ENCODE measurements around the gene HEXIM2.
"Not testable (repeated sequence)": the region's sequence is repeated elsewhere in the genome, so short reads cannot be mapped to it uniquely, and the experiment has no call there.

The HEXIM2 gene, protein sequence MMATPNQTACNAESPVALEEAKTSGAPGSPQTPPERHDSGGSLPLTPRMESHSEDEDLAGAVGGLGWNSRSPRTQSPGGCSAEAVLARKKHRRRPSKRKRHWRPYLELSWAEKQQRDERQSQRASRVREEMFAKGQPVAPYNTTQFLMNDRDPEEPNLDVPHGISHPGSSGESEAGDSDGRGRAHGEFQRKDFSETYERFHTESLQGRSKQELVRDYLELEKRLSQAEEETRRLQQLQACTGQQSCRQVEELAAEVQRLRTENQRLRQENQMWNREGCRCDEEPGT

DNA sequence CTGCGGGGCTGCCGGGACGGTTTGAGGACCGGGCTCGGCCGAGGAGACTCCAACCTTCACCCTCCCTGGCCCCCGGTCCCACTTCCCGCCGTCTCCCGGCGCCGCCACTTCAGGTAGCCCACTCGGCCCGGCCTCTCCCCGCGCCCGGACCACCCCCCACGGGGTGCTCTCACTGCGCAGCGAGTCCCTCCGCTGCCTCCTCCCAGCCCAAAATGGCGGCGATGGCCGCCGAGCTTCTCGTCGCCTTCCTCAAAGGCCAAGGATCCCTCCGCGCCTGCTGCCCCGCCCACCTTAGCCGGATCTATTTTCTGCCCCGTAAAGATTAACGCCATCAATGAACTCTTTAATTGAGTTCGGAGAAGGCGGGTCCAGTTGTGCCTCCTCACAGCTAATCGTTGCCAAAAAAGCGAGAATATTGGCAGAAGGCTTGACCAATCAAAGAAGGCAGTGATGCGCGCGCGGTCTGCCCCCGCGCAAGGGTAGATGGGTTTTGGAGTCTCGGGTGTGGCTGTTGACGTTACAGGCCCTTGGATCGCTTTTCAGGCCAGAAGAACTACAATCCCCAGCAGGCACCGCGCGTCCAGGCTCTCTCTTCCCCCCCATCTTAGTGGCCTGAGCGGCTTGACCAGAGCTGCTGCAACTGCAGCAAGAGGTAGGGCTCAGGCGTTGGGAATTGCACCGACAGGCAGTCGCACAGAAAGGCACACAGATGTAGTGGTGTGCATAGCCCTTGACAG lies at the start of gene HEXIM2:
Gene HEXIM2, plus strand, starts transcription at position 588 of the 737 bp plus-strand sequence. CDS start 919 bp downstream, outside the sequence.
- peak; percentile 94 to 98 for DNase-seq (ENCODE audit: low read depth in 2 of 2)

DNA sequence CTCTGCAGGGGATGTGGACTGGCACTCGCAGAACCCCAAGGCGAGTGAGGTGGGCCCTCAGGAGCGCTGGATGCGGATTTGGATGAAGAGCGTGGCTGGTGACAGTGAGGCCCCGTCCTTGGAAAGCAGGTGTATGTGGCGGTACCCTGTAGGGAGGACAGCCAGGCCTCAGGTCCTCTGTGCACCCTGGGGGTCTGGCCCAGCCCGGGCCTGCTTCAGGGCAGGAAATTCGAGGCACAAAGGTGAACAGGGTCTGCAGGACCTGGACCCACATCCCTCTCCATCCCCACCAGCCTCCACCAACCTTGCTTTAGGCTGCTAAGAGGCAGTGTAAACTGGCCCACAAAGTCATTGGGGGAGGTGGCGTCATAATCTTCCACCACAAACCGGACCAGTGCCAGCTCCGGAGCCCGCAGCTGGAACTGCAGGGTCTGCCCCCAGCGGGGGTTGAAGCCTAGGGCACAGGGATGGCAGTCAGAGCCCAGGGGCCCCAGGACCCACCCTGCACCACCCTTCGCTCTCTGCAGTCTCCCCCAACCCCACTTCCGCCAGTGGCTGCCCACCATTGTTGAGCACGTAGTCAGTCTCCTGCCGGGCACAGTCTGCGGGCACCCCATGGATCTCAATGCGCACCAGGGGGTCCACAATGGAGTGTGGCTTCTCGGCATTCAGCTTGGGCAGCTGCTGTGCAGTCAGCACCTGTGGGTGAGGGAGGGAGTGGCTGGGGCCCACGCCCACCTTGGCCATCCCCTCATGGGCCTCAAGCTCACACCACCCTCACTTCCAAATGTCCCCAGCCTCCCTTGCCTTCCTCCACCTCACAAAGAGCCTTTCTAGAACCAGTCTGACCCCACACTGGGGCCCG lies 48.9 kb upstream of the HEXIM2 start:
- DNase-seq (ENCODE audit: low read depth in 2 of 2) = no peak

DNA sequence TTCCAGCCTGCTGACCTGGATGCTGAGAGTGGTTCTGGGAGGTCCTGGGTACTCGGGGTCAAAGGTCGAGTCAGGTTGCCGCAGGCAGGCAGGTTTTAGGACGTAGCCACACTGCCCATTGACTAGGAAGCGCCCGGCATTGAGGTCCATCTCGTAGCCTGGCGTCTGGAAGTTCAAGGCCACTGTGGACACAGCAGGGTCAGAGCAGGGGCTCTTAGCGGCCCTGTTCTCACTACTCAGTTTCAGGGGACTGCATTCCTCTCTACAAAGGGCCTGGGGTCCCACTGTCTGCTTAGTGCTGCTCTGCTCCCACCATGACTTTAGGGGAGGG lies 48.3 kb upstream of the HEXIM2 start:
- DNase-seq (ENCODE audit: low read depth in 2 of 2) = no peak

DNA sequence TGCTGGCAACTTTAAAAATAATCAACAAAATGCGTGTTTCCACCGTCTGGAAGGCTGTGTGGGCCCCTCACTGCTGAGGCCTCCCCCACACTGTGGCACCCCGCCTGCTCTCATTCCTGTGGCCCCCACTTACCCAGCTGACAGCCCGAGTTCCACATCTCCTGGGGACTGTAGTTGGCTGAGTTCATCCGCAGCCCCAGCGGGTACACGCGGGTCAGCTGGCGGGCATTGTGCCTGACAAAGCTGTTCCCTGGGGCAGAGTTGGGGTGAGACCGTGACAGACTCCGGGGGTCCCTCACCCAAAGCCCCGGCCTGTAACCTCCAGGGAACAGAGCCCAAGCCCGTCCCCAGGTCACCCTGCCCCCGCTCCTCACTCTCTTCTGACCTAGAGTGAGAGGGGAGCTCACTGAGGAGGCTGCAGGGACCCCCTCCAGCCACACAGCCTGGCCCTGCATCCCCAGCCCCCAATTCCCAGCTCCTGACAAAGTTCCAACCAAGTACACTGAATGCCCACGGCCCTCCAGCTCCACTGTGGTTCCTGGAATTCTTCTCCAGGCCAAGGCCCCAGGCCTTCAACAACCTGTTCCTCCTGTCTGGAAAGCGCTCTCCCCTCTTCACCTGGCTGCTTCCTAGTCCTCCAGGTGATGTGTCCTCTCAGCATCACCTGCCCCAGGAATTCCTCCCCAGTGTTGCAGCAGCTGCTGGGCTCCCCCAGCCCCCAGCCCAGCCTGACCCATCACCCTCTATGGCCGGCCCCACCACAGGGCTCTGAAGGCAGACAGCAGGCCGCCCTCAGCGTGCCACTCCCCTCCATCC lies 47.4 kb upstream of the HEXIM2 start:
- DNase-seq (ENCODE audit: low read depth in 2 of 2) = no peak

DNA sequence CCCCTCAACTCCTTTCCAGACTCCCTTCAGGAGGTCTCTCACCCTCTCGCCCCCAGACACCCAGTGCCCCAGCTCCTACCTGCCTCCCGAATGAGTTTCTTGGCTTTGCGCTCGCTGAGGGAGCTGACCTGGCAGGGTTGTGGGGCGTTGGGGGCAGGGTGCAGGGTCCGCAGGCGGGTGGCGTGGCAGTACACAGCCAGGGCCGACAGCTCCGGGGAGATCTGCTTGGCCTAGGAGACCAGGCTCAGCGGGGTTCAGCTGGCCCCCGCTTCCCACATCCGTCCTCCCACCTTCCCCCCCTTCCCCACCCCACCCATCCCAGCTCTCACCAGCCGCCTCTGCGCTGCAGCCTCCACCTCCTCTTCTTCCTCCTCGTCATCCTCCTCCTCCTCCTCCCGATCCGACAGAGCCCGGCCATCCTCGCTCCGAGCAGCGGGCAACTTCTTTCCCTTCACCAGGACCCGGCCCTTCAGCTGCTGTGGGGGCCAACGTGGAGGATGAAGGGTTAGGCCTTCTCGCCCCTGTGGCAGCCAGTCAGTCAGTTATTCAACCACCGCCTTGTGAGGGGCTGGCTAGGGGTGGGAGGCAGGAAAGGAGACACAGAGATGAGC lies 46.6 kb upstream of the HEXIM2 start:
- DNase-seq (ENCODE audit: low read depth in 2 of 2) = no peak

DNA sequence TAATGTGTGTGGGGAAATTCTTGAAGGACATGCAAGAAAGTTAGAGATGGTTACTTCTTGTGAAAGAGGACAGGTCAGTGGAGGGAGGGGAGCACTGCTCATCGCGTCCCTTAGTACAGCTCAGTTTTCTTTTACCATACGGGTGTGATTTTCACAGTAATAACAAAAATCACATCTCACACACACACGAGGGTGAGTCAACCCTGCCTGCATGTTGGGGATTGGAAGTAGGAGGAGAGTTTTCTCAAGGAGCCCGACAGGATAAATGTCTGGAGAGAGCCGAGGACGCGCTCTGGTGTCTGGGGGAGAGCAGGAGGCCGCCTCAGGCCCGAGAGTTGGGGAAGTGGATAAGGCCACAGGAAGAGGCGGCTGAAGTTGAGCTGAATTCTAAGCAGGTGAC lies 45.8 kb upstream of the HEXIM2 start:
- no peak for DNase-seq (ENCODE audit: low read depth in 2 of 2)

DNA sequence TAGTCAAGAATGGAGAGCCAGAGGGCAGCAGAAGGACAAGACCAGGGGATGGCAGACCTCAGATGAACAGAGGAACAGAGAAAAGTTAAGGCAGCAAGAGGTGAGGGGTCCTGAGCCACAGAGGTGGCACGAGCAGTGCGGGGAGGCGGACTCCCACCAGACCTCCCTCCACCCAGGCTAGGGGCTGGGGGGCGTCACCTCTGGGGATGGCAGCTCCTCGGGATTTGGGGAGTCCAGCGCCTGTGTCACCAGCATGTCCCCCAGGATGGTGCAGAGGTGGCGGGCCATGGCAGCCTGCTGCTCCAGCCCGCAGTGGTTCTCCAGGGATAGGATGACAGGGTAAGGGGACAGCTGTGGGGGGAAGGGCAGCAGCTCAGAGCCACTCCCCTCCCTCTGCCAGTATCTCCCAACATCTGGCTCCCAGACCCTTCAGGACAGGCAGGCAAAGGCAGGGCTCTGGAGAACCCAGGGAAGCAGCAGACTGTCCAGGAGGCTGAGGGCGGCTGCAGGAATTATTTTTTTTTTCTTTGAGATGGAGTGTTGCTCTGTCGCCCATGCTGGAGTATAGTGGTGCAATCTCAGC lies 45.1 kb upstream of the HEXIM2 start:
- DNase-seq (ENCODE audit: low read depth in 2 of 2) = no peak

DNA sequence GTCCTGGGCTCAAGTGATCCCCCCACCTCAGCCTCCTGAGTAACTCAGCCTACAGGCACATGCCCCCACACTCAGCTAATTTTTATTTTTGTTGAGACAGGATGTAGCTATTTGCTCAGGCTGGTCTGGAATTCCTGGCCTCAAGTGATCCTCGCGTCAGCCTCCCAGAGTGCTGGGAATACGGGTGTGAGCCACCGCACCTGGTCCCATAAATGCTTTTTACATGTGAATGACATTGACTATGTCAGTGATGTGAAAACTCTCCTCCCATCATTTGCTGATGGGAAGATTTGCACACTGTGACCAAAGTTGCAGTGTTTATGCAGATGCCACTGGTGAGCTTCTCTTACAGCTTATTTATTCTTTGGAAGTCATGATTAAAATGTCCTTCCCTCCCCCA lies 44.3 kb upstream of the HEXIM2 start:
- DNase-seq (ENCODE audit: low read depth in 2 of 2) = no peak

DNA sequence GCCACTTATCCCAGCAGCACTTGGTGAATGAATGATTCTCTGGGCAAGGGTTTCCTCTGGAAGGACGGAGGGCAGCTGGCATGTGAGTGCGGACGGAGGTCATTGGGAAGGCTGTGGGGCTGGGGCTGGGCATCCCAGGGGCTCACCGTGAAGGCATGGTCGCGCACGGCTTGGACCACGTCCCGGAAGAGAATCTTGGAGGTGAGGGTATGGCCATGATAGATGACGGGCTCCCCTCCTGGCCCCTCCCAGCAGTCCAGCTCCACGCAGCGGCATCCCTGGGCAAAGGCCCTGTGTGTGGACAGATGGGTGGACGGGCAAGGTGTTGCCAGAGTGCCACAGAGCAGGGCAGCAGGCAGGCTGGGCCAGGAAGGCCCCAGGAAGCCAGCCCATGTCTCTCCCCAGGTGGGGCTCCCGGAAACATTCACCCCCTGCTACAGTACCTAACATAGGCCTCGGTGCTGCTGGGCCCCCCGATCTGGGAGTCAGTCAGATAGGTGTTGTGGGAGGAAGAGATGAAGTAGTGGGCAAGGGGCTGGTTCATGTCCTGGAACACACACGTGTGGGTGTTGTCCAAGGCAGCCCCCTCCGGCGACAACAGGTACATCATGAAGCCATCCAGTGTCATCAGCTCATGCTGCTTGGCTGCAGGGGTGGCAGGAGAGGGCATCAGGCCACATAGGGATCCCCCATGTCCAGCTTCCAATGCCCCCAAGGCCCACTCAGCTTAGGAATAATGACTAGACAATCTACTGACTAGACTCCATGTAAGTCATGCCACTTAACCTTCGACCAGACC lies 43.6 kb upstream of the HEXIM2 start:
- DNase-seq (ENCODE audit: low read depth in 2 of 2) = no peak

DNA sequence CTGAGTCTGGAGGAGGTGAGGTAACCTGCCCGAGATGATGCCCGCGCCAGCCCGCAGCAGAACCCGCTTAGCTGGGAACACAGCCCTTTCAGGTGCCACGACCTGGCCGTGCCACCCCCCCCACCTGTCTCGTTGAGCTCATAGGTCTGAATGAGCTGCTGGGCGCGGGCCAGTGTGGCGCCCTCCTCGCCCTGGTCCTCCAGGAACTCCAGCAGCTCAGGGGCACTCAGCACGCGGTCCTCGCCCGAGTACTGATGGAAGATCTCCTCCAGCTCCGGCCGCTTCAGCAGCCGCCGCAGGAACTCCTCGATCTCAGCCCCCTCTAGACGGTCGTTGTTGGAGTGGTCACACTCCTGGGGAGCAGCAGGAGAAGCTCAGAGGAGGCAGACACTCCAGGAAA lies 43.0 kb upstream of the HEXIM2 start:
- no peak for DNase-seq (ENCODE audit: low read depth in 2 of 2)

DNA sequence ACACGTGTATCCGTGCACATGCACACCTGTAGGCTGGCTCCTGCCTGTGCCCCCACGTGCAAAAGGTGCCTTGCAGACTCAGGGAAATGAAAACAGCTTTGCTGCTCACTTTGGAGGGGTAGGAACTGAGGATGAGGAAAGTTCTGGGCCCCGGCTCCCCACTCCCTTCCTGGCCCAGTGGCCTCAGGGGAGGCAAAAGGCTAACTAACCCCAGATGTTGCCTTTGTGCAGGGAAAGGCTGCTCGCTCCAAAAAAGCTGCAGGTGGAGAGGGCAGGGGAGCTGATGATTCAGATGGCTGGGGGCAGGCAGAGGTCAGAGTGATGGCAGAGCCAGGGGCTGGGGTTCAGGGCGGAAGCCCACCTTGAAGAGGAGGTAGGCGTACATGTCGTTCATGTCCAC lies 41.7 kb upstream of the HEXIM2 start:
- DNase-seq (ENCODE audit: low read depth in 2 of 2) = no peak

DNA sequence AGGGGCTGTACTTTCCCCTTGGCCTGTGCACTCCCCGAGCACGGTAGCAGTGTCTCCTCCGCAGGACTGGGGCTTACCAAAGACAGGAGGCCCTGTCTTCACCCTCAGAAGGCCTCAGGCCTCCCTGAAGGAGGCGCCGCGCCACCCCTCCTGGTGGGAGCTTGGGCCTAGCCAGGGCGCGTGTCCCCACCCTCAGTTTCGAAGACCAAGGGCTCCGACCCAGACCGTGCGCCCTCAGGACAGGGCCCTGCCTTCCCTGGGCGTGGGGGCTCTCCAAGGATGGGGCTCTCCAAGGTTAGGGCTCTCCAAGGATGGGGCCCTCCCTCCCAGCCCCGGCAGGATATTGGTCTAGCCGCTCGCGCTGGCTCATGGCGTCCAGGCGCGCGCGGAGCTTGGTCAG lies 41.1 kb upstream of the HEXIM2 start:
- DNase-seq (ENCODE audit: low read depth in 2 of 2) = no peak

DNA sequence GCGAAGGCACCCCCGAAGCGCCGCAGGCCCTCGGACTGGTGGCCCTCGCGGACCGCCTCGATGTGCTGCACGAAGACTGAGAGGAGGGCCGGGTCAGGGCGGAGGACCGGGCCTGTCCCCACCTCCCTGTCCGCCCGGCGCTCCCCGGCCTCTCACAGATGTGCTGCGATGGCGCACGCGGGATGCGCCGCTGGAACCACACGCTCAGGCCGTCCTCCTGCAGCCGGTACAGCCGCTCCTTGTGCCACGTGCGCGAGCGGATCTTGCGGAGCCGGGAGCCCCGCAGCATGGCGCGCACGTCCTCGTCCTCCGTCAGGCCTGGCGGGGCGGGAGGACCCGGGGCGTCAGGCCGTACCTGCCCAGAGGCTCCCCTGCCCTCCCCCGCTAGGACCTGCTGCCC lies 40.6 kb upstream of the HEXIM2 start:
- no peak for DNase-seq (ENCODE audit: low read depth in 2 of 2)

DNA sequence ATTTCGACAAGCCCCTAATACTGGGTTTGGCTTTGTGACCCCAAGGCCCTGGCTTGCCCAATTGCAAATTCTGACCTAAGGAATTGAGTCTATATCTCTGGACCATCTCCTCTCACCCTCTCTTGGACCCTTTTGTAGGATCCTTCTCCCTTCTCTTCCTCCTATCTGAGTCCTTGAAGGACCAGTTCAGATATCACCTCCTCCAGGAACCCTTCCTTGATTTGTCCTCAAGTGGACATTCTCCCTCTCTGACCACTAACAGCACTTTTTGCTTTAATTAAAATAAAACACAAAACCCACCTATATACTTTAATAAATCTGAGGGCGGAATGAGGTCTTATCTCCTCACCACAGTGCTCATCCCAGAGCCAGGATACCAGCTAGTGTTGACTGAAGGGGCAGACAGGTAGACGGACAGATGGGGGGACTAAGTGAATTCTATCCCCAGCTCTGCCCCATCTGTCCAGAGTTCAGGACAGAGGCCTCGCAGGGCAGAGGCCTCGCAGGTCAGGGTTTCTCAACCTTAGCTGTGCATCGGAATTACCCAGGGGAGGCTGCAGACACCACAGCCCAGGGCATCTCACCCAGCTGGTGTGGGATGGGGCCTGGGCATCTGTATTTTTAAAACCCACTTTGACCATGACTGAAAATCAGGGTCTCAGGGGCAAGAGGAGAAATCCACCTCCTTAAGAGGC lies 38.5 kb upstream of the HEXIM2 start:
- DNase-seq (ENCODE audit: low read depth in 2 of 2) = no peak

DNA sequence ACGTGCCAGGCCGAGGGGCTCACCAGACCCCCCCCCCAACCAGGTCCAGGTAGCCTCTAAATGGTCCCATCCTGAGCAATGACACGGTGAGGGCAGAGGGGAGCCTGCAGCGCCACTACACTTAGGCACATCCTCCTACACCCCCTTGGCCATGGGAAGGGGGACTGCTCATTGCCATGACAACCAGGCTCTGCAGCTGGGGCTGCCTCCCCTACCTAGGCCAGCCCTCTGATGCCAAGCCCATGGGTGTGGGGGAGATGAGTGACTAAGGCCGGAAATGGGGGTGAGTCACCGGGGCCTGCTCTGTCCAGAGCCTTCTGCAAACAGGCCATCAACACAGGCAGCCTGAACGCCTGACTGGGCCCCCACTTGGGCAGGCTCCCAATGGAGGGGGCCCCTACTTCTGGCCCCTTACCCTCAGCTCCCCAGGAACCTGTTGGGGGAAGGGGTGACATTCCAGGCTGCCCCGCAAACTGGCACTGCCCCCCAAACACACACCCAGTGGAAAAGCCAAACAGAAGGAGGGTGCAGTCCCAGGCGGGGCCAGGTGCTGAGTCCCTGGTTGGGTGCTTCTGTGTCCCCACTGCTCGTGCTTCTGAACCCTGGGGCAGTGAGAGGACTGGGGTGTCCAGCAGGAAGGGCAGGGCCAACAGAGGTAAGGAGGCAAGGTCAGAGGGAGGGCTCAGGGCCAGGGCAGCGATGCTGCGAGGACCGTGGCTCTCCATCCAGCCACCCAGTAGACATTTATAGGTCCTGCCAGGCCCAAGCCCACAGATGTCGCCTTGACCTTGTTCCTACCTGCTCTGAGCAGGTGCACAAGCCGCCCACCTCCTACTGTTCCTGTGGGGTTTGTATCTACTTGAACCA lies 37.5 kb upstream of the HEXIM2 start:
- no peak for DNase-seq (ENCODE audit: low read depth in 2 of 2)

DNA sequence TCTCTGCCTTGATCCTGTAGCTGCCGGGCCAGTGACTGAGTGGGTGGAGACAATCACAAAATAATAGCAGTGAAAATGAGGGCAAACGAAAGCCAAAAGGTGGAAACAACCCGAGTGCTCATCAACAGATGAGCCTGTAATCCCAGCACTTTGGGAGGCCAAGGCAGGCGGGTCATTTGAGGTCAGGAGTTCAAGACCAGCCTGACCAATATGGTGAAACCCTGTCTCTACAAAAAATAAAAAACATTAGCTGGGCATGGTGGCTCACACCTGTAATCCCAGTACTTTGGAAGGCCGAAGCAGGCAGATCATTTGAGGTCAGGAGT lies 36.9 kb upstream of the HEXIM2 start:
- not testable (repeated sequence) for DNase-seq (ENCODE audit: low read depth in 2 of 2)

DNA sequence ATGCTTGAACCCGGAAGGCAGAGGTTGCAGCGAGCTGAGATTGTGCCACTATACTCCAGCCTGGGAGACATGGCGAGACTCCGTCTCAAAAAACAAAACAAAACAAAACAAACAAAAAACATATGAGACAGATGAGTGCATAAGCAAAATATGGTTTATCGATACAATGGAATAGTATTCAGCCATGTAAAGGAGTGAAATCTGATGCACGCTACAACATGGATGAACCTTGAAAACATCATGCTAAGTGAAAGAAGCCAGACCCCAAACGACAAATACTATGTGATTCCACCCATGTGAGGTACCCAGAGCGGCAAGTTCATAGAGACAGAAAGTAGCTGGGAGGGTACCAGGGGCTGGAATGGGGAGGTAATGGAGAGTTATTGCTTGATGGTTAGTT lies 36.2 kb upstream of the HEXIM2 start:
- DNase-seq (ENCODE audit: low read depth in 2 of 2) = no peak

DNA sequence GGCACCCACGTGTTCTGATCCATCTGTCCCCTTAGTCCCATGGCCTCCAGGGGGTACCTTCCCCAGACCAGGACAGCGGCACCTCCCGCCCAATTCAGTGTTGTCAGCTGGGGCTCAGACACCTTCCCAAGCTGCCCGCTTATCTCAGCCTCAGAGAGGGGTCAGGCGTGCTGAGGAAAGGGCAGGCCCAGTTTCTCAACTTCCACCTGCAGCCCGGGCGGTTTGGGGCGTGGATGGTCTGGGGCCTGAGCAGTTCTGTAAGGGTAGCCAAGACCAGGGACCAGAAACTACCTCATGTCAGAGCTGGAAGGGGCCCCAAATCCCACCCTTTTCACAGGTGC lies 34.5 kb upstream of the HEXIM2 start:
- DNase-seq (ENCODE audit: low read depth in 2 of 2) = no peak

Data from stimulated activated CD4-positive, alpha-beta T cell treated with anti-CD3 and anti-CD28 coated beads, Interleukin-1b, Interleukin-23, amount 100 ng/mL, for 4 hours (primary cell).